ENCODE results near the gene TCERG1L.

DNA sequence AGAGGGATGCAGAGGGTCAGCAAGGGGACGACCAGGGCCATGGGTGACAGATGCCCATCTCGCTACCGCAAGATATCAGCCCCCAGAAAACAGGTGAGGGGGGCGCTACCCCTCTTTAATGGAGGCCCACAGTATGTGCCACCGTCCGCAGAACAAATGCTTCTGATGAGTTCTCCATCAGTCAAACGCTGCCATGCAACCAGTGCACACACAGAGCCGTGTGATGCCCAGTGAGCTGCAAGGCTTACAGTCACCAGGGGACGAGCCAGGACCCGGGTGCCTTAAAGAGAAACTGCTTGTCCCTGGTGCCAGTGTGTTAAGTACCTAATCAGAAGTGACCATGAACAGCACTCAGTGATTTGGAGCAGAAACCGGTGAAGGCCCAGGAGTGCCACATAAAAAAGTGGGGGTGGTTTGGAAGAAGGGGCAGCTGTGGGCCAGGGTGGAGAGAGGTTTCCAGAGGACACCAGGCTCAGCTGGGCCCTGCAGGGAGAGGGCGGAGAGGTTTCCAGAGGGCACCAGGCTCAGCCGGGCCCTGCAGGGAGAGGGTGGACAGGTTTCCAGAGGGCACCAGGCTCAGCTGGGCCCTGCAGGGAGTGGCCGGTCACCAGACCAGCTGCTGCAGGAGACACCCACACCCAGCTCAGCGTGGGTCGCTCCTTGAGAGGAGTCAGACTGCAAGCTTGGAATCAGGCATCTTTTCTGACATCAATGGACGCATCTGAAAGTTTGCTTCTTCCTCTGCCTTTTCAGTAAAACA, 50.9 kb downstream of the TCERG1L start:
- TF ChIP-seq, protein P1, sequence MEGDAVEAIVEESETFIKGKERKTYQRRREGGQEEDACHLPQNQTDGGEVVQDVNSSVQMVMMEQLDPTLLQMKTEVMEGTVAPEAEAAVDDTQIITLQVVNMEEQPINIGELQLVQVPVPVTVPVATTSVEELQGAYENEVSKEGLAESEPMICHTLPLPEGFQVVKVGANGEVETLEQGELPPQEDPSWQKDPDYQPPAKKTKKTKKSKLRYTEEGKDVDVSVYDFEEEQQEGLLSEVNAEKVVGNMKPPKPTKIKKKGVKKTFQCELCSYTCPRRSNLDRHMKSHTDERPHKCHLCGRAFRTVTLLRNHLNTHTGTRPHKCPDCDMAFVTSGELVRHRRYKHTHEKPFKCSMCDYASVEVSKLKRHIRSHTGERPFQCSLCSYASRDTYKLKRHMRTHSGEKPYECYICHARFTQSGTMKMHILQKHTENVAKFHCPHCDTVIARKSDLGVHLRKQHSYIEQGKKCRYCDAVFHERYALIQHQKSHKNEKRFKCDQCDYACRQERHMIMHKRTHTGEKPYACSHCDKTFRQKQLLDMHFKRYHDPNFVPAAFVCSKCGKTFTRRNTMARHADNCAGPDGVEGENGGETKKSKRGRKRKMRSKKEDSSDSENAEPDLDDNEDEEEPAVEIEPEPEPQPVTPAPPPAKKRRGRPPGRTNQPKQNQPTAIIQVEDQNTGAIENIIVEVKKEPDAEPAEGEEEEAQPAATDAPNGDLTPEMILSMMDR (IDR thresholded peaks at IDR 0.05) = no peak
- no peak for TF ChIP-seq POLR2A (IDR thresholded peaks at IDR 0.05)

Data from stomach (tissue), 4 donors.